GM12873 (cell line): ENCODE measurements around the gene MYL5.

Experiments used
- TF ChIP-seq, protein P1 (sequence below): IDR thresholded peaks from 2 replicates; pipeline ENCODE4 v1.5.1; 2012; ENCODE audit warnings: low read depth, mild to moderate bottlenecking, moderate library complexity, low read length, control low read depth; ENCODE audit not compliant: insufficient read depth; ENCODE audit errors: missing control alignments

Gene MYL5

DNA sequence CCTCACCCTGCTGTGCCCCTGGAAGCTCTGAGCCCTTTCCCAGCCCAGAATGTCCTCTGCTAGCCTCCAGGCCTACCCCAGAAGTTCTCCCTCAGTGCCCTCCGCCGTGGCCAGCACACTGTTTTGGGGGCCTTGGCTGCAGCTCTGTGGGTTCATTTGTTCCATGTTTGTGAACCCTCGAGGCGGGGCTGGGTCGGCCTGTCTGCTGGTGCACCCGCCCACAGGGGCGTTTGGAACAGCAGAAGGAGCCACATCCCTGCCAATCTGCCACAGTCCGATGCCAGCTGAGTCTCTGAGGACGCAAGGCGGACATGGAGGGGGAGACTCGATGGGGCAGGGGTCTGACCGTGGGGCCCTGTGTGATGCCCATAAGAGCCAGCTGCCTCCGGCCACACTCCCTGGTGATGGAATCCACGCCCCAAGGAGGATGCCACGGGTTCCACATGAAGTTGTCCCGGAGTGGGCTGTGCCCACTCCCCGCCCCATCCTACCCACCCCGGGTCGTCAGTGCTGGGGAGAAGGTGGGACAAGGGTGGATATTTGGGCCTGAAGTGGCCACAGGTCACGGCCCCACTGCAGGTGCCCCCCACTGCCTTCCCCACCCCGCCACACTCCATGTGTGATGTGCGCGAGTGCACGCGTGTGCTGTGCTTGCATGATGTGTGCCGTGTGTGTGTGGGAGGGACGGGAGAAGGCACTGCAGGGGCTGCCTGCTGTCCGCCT lies 7.4 kb upstream of the MYL5 start:
- TF ChIP-seq, protein P1, sequence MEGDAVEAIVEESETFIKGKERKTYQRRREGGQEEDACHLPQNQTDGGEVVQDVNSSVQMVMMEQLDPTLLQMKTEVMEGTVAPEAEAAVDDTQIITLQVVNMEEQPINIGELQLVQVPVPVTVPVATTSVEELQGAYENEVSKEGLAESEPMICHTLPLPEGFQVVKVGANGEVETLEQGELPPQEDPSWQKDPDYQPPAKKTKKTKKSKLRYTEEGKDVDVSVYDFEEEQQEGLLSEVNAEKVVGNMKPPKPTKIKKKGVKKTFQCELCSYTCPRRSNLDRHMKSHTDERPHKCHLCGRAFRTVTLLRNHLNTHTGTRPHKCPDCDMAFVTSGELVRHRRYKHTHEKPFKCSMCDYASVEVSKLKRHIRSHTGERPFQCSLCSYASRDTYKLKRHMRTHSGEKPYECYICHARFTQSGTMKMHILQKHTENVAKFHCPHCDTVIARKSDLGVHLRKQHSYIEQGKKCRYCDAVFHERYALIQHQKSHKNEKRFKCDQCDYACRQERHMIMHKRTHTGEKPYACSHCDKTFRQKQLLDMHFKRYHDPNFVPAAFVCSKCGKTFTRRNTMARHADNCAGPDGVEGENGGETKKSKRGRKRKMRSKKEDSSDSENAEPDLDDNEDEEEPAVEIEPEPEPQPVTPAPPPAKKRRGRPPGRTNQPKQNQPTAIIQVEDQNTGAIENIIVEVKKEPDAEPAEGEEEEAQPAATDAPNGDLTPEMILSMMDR = no peak

DNA sequence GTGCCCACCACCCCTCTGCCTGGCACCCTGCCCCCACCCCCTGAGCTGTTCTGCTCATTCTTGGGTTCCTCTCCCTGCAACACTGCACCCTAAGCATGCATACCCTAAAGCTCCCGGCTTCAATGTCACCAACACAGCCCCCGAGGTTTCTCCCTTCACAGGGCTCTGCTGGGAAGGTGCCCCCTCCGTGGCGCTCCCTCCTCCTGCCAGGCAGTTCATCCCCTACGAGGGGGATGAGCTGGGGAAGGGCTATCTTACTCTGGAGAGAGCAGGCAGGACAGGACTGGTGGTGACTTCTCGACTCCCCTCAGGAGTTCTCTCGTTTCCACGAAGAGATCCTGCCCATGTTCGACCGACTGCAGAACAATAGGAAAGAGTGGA lies 6.8 kb upstream of the MYL5 start:
- TF ChIP-seq, protein P1 = no peak

DNA sequence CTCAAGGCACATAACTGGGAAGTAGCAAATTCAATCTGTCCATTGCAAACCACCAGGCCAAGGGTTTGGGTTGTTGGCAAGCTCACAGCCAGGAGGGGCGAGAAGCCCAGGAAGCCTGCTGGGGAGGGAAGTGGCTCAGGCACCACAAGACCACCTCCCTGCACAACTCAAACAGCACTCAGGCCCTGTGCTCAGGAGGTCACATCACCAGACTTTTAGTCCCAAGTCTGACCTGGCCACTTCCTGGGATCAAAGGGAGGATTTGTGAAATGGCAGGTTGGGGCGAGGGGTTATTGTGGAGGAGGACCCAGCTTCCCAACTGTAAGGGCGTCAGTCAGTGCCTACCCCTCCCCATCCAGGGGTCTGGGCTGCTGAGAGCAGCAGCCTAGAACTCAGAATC lies 2.6 kb upstream of the MYL5 start:
- TF ChIP-seq, protein P1 = no peak

DNA sequence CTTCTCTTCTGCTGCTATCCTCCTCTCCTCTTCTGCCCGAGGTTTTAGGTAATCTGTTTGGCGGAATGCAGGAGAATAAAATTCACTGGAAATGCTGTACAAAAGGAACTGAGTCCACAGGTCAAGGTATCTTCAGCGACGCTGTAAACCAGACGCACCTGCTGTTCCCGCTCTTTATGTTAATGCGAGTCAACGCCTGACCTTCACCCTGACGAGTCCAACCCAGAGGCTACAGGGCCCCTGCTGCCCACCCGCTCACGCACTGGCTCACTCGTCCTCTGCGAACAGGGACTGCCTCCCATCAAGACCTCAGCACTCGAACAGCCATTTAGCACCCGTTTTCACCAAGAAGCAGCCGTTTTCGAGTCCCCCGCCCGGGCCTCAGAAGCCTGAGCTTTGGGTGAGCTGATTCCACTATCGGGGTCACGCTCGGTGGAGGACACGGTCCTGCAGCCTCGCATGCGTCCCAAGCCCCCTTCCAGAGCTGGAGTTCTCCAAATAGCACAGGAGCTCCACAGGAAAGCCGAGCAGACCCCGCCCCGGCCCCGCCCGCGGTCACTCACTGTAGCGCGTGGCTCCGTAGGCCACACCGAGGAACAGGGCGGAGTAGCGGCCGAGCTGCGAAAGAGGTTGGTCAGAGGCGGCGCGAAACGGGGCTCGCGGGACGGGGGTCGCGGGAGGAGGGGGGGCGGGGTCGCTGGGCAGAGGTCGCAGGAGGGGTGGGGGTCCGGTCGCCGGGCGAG lies 822 bp upstream of the MYL5 start:
- TF ChIP-seq, protein P1 = no peak

DNA sequence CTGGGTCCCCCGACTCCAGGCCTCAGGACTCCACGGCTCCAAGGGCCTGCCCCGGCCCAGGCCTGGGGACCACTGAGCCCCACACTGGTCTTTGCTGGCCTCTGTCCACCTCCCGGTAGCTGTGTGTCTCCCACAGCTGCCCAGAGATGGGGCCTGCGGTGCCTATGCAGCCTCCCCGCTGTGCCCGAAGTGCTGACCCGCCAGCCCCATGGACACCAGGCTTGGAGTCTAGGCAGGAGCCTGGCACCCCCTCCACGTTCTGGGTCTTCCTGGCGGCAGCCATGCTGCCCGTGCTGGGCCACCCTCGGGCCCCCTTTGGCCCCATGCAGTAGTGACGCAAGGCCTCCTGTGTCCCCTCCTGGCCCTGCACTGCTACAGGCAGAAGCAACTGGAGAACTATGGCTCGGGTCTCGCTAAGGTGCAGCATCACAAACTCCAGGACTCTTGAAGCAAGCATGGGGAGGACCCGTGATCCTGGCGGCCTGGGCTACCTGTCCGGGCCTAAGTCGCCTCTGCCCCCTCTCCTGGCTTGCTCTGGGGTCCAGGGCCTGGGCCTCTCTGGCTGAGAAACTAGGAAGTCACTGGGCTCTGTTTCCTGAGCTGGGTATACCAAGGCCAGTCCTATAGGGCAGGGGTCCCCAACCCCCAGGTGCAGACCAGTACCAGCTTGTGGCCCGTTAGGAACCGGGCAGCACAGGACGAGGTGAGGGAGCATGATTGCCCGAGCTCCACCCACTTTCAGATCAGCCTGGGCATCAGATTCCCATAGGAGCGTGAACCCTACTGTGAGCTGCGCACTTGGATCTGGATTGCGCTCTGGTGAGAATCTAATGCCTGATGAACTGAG lies 917 bp downstream of the MYL5 start:
- TF ChIP-seq, protein P1 = no peak

DNA sequence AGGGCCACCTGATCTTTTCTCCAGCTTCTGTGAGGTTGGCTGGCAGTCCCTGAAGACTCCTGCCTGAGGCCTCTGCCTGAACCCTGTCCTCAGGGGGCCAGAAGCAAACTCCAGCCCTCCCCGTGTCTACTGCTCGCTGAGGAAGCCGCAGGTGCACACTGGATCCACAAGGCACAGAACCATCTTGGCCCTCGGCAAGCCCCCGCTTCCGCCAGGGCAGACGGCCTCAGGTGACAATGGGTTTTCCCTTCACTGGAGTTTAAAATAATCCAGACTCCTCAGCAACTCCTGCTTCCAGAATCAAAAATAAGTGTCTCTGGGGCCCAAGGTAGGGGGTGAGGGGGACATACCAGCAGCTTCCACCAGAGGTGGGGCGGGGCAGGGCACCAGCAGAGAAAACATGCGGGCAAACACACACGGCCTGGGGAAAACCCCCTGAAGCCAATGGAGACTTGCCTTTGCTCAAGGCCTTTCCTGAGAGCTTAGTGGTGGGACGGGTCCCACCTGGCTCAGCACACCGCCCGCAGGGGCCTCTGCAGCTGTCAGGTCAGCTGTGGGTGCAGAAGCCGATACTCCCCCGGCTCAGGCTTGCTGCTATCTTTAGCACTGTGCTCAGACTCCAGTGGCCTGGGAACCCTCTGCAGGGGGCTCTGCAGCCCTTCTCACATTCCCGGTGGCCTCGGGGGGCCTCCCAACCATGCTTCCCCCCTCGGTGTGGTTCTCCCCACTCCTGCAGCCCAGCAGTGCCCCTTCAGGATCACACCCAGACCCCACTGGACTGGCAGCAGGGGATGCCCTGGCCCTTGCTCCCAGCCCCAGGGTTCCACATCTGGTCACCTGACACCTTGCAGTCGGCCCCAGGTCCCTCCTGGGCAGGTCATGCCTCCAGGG lies 1.9 kb downstream of the MYL5 start:
- TF ChIP-seq, protein P1 = no peak

DNA sequence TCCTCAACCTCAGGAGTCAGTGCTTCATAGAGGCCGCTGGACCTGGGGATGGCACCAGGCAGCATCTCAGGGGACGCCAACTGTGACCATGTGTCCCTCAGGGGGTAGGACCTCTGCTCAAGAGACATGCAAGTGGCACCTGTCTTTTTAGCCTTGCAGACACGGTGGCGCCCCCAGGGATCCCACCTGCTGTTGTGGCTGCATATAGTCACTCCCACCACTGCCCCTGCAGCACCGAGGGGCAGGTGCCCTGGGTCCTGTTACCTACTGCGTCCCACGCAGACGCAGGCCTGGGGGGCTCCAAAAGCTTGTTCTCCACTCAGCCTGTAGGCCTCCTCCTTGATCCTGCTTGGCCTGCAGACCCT lies 2.5 kb downstream of the MYL5 start:
- TF ChIP-seq, protein P1 = no peak
